Coronary artery (tissue), 2 donors: Measurements from ENCODE around the gene CACNA1G.

Source experiments
- DNase-seq: peaks from one replicate; pipeline ENCODE4 v3.0.0-alpha.2; 2017; ENCODE audit warnings: low spot score
- H3K27ac ChIP-seq, 2 donors: fragments of 200-600 bp; sonication (generic); one replicate each; pipeline ENCODE4 v1.5.1; 2016 to 2019
- H3K4me3 ChIP-seq: fragments of 200-600 bp; sonication (generic); 2 replicates; pipeline ENCODE4 v1.5.1; 2016; ENCODE audit warnings: mild to moderate bottlenecking, moderate library complexity
- CTCF ChIP-seq: fragments of 200-600 bp; sonication (generic); IDR thresholded peaks from one replicate; pipeline ENCODE4 v1.5.1; 2019; ENCODE audit warnings: antibody characterized with exemption

CACNA1G gene

DNA sequence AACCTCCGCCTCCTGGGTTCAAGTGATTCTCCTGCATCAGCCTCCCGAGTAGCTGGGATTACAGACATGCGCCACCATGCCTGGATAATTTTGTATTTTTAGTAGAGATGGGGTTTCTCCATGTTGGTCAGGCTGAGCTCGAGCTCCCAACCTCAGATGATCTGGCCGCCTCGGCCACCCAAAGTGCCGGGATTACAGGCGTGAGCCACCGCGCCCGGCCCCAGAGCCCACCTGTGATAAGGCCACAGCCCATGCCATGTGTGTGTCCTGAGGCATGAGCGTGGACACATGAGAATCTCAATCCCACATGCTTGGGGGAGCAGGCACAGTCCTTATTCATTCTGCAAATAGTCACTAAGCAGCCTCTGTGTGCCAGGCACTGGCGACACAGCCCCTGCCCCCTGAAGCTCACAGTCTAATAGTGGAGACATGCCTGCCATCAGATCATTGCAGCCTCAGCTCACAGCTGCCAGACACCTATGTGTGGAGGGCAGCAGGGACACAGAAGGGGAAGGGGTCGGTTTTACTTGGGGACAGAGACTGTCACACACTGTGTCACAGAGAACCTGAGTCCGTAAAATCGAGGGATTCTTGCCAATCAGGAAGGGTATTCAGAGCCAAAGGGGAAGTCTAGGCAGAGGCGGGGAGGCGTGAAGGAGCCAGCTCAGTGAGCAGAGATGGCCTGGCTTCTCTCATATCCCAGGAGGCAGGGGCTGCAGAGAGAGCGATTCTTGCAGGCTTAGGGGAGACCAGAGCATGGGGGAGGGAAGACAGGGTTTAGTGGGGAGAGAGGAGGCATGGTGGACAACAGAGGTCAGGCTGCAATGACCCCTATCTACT, 64.7 kb downstream of the CACNA1G start:
- Histone ChIP-seq H3K27ac (no peak overlapping the region), H3K4me3 (no peak overlapping the region)
- TF ChIP-seq CTCF: no peak
- no peak for DNase-seq

DNA sequence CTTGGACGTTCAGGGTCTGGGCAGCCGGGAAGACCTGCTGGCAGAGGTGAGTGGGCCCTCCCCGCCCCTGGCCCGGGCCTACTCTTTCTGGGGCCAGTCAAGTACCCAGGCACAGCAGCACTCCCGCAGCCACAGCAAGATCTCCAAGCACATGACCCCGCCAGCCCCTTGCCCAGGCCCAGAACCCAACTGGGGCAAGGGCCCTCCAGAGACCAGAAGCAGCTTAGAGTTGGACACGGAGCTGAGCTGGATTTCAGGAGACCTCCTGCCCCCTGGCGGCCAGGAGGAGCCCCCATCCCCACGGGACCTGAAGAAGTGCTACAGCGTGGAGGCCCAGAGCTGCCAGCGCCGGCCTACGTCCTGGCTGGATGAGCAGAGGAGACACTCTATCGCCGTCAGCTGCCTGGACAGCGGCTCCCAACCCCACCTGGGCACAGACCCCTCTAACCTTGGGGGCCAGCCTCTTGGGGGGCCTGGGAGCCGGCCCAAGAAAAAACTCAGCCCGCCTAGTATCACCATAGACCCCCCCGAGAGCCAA, 65.6 kb downstream of the CACNA1G start:
- no peak for DNase-seq
- no peak overlapping the region for H3K27ac ChIP-seq
- no peak overlapping the region for H3K4me3 ChIP-seq
- peak; percentile 56 for TF ChIP-seq CTCF

DNA sequence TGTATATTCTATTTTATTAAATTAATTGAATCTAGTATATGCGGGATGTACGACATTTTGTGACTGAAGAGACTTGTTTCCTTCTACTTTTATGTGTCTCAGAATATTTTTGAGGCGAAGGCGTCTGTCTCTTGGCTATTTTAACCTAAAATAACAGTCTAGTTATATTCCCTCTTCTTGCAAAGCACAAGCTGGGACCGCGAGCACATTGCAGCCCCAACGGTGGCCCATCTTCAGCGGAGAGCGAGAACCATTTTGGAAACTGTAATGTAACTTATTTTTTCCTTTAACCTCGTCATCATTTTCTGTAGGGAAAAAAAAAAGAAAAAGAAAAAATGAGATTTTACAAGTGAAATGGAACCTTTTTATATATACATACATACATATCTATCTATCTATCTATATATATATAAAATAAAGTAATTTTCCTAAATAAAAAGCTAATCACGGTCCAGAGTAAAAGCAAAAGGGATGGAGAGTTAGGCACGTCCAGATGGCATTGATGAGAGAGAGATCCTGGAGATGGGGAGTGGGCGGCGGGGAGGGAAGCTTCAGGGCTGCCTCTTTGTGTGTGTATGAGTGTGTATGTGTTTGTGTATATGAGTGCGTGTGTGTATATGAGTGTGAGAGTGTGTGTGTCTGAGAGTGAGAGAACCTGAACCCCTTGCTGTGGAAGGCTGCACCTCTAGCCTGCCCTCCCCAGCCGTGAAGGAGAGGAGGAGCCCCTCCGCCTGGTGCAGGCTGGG, 66.7 kb downstream of the CACNA1G start:
- DNase-seq: no peak
- no peak for TF ChIP-seq CTCF
- H3K27ac ChIP-seq: no peak overlapping the region

GRCh38 chr17:50627782-50628601, 67.5 kb downstream of the CACNA1G start:
- no peak overlapping the region for H3K4me3 ChIP-seq
- no peak for DNase-seq
- TF ChIP-seq CTCF: no peak
- H3K27ac ChIP-seq: no peak overlapping the region

More for the DNA sequence above, 66.7 kb downstream of the CACNA1G start:
- H3K4me3 ChIP-seq: no peak overlapping the region

- no peak overlapping the region for H3K4me3 ChIP-seq
- H3K27ac ChIP-seq: no peak overlapping the region
- DNase-seq: no peak
- no peak for TF ChIP-seq CTCF
Measured at GRCh38 chr17:50629902-50630301, 69.4 kb downstream of the CACNA1G start.

DNA sequence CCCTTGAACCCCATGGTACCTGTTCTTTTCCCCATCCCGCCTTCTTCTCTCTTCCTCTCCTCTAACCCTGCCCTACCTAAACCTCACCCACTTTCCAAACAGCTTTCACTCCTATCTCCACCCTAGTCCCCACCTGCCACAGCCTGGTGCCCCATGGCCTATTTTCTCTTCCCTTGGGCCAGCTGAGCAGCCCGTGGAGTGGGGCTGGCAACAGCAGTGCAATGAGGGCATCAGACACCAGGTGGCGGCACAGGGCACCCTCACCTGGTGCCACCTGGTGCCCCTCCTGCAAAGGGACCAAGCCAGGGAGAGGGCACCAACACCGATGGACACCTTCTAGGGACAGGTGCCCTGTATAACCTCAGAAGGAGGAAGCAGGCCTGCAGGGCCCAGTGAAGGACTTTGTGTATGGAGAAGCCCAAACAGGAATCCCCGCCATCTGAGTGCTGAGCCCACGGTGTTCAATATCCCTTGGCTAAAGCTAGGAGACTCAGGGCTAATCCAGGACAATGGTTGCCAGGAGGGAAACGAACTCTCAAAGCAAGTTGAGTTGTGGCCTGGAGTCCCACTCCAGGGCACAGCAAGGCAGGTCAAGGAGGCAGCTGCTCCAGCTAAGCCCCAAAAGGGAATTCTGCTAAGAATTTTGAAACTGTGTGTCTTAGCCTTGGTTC, 70.1 kb downstream of the CACNA1G start:
- Histone ChIP-seq H3K4me3 (no peak overlapping the region), H3K27ac (no peak overlapping the region)
- TF ChIP-seq CTCF: peak; percentile 49
- no peak for DNase-seq
